Suprapubic skin (tissue), 4 donors: ENCODE results near the gene NTHL1. TPM values are rescaled to one million over a fixed set of nuclear protein-coding genes. Genes with fewer than 3 reads are reported as not detected.

ENCODE experiments used
- DNase-seq, 2 donors: peaks; one replicate each; pipeline ENCODE4 v3.0.0-alpha.2; 2019; ENCODE audit warnings: low spot score in 2 of 2
- H3K27ac ChIP-seq: fragments of 200-600 bp; sonication (generic); one replicate; pipeline ENCODE4 v1.5.1; 2019
- H3K27me3 ChIP-seq: fragments of 200-600 bp; sonication (generic); one replicate; pipeline ENCODE4 v1.5.1; 2019
- H3K36me3 ChIP-seq: fragments of 200-600 bp; sonication (generic); one replicate; pipeline ENCODE4 v1.5.1; 2019
- H3K4me1 ChIP-seq: fragments of 200-600 bp; sonication (generic); one replicate; pipeline ENCODE4 v1.5.1; 2019
- H3K4me3 ChIP-seq: fragments of 200-600 bp; sonication (generic); one replicate; pipeline ENCODE4 v1.5.1; 2019; ENCODE audit warnings: mild to moderate bottlenecking
- H3K9me3 ChIP-seq: fragments of 200-600 bp; sonication (generic); one replicate; pipeline ENCODE4 v1.5.1; 2019
- EP300 ChIP-seq: sonication (generic); formaldehyde crosslinking; IDR thresholded peaks from one replicate; pipeline ENCODE4 v1.6.1; 2017; ENCODE audit warnings: antibody characterized with exemption
- POLR2A ChIP-seq, 2 donors: fragments of 450-650 bp; IDR thresholded peaks; one replicate each; pipeline ENCODE4 v1.6.1; 2017; ENCODE audit warnings: antibody characterized with exemption in 2 of 2, mild to moderate bottlenecking in 2 of 2, moderate library complexity in 2 of 2
- POLR2AphosphoS5 ChIP-seq, 3 donors: sonication (generic); formaldehyde crosslinking; IDR thresholded peaks; one replicate each; pipeline ENCODE4 v1.6.1; 2017; ENCODE audit warnings: antibody characterized with exemption in 3 of 3
- WGBS: methylation state at CpG from one replicate; pipeline ENCODE4 v1.1.5; 2018; 5-methylcytosine and 5-hydroxymethylcytosine counted together
- total RNA-seq, 4 donors: library from RNA; depleted of rRNA; stranded (reverse); fragments of >200 nt; gene quantifications; one replicate each; pipeline ENCODE4 v1.1.0, GENCODE V29; 2016
- TF ChIP-seq, protein P1 (sequence below), 2 donors: fragments of 200-600 bp in 1 of 2; fragments of 450-650 bp in 1 of 2; sonication (generic) in 1 of 2; IDR thresholded peaks; one replicate each; pipeline ENCODE4 v1.5.1; 2016 to 2019; ENCODE audit warnings: antibody characterized with exemption in 2 of 2, mild to moderate bottlenecking in 1 of 2, moderate library complexity in 1 of 2

NTHL1 gene
- total RNA-seq, 4 donors from 2014 or later, result 15.9 to 40.5 (median 20.9) TPM

DNA sequence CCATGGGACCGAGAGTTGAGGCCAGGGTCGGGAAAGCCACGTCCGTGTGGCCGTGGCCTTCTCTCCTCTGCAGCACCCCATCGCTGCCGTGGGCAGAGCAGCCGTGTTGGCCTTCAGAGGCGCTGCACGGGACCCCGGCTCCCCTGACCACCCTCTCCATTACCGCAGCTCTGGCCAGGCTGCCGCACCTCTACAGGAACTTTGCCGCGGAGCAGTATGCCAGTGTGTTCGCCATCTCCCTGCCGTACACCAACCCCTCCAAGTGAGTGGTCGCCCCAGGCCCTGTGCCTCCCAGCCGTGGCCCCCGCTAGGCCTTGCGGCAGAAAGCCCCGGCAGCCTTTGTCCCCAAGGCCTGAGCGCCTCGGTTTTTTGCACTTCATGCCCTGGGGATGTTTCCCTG is 28.0 kb upstream of the NTHL1 start:
- 93% methylated on average over 16 of the region's 24 CpGs for WGBS
- TF ChIP-seq POLR2AphosphoS5 (IDR thresholded peaks at IDR 0.05) (no peak), EP300 (no peak), POLR2A (IDR thresholded peaks at IDR 0.05) (no peak)
- TF ChIP-seq, protein P1, sequence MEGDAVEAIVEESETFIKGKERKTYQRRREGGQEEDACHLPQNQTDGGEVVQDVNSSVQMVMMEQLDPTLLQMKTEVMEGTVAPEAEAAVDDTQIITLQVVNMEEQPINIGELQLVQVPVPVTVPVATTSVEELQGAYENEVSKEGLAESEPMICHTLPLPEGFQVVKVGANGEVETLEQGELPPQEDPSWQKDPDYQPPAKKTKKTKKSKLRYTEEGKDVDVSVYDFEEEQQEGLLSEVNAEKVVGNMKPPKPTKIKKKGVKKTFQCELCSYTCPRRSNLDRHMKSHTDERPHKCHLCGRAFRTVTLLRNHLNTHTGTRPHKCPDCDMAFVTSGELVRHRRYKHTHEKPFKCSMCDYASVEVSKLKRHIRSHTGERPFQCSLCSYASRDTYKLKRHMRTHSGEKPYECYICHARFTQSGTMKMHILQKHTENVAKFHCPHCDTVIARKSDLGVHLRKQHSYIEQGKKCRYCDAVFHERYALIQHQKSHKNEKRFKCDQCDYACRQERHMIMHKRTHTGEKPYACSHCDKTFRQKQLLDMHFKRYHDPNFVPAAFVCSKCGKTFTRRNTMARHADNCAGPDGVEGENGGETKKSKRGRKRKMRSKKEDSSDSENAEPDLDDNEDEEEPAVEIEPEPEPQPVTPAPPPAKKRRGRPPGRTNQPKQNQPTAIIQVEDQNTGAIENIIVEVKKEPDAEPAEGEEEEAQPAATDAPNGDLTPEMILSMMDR (IDR thresholded peaks at IDR 0.05), result no peak
- Histone ChIP-seq H3K4me3 (no peak overlapping the region), H3K27ac (no peak overlapping the region), H3K9me3 (no peaks in the 10 kb centered on the region), H3K36me3 (peaks cover 89% of the 10 kb centered on the region), H3K4me1 (peaks cover 8% of the 10 kb centered on the region), H3K27me3 (no peaks in the 10 kb centered on the region)
- DNase-seq, result no peak

DNA sequence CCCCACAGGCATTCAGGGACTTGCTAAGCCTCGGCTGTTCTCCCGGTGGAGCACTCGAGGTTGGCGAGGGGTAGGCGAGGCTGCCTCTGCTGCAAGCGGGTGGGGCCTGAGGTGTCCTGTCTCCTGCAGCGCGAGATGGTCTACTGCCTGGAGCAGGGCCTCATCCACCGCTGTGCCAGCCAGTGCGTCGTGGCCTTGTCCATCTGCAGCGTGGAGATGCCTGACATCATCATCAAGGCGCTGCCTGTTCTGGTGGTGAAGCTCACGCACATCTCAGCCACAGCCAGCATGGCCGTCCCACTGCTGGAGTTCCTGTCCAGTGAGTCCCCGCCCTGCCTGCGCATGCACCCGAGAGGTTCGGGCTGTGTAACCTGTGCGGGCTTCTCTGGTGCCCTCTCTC is 26.4 kb upstream of the NTHL1 start:
- WGBS, result no CpG with 5 or more reads among the region's 20 CpGs
- Histone ChIP-seq H3K4me1 (peaks cover 8% of the 10 kb centered on the region), H3K4me3 (no peak overlapping the region), H3K27me3 (no peaks in the 10 kb centered on the region), H3K27ac (no peak overlapping the region), H3K36me3 (peaks cover 86% of the 10 kb centered on the region), H3K9me3 (no peaks in the 10 kb centered on the region)
- TF ChIP-seq EP300 (no peak), POLR2A (IDR thresholded peaks at IDR 0.05) (no peak), POLR2AphosphoS5 (IDR thresholded peaks at IDR 0.05) (no peak)
- TF ChIP-seq, protein P1 (IDR thresholded peaks at IDR 0.05), result no peak
- DNase-seq, result no peak

DNA sequence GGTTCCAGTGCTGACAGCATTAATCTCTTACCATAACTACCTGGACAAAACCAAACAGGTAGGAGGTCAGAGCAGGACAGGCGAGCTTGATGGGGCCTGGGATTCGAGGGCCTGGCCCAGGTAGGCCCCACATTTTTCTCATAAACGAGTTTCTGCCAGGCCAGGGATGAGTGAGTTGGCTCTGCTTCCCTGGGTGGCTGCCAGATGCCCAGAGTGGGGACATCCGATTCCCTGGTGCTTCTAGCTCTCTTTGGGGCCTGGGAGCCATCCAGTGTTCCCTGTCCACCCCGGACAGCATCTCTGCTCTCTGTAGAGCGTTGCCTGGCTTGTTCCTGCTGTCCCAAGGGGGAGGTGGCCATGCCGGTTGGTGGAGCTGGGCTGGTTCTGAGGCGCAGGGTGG is 25.3 kb upstream of the NTHL1 start:
- Histone ChIP-seq H3K9me3 (no peaks in the 10 kb centered on the region), H3K27me3 (no peaks in the 10 kb centered on the region), H3K36me3 (peaks cover 93% of the 10 kb centered on the region), H3K27ac (no peak overlapping the region), H3K4me1 (no peaks in the 10 kb centered on the region), H3K4me3 (no peak overlapping the region)
- WGBS, result 85% methylated on average over 6 of the region's 8 CpGs
- TF ChIP-seq POLR2AphosphoS5 (IDR thresholded peaks at IDR 0.05) (no peak), POLR2A (IDR thresholded peaks at IDR 0.05) (no peak), EP300 (no peak)
- TF ChIP-seq, protein P1 (IDR thresholded peaks at IDR 0.05), result no peak
- no peak for DNase-seq

DNA sequence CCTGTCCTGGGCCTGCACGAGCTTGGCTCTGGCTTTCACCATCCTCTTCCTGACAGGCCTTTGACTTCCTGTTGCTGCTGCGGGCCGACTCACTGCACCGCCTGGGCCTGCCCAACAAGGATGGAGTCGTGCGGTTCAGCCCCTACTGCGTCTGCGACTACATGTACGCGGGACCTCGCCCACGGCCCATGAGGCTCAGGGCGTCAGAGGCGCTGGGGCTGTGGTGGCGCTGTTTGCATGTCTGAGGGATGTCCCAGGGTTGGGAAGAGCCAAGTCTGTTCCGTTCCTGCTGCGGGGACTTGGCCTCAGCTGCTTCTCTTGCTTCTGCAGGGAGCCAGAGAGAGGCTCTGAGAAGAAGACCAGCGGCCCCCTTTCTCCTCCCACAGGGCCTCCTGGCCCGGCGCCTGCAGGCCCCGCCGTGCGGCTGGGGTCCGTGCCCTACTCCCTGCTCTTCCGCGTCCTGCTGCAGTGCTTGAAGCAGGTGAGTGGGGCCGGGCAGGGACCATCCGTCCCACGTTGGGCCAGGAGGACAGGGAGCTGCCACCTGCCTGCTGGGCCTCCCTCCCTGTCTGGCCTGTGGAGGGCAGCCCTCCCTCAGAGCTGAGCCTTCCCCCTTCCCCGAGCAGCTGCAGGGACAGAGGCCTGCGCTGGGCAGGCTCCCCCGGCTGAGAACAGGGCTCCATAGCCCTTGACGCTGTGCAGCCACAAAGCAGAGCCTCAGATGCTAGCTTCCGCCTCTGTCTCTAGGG is 24.0 kb upstream of the NTHL1 start:
- TF ChIP-seq POLR2A (IDR thresholded peaks at IDR 0.05), result no peak
- no peak for TF ChIP-seq POLR2AphosphoS5 (IDR thresholded peaks at IDR 0.05)
- TF ChIP-seq, protein P1 (IDR thresholded peaks at IDR 0.05), result no peak
- no peak for TF ChIP-seq EP300
- Histone ChIP-seq H3K9me3 (no peaks in the 10 kb centered on the region), H3K27me3 (no peaks in the 10 kb centered on the region), H3K36me3 (peaks cover 88% of the 10 kb centered on the region), H3K27ac (no peak overlapping the region), H3K4me1 (no peaks in the 10 kb centered on the region), H3K4me3 (no peak overlapping the region)
- WGBS, result 100% methylated on average over 3 of the region's 34 CpGs
- no peak for DNase-seq

DNA sequence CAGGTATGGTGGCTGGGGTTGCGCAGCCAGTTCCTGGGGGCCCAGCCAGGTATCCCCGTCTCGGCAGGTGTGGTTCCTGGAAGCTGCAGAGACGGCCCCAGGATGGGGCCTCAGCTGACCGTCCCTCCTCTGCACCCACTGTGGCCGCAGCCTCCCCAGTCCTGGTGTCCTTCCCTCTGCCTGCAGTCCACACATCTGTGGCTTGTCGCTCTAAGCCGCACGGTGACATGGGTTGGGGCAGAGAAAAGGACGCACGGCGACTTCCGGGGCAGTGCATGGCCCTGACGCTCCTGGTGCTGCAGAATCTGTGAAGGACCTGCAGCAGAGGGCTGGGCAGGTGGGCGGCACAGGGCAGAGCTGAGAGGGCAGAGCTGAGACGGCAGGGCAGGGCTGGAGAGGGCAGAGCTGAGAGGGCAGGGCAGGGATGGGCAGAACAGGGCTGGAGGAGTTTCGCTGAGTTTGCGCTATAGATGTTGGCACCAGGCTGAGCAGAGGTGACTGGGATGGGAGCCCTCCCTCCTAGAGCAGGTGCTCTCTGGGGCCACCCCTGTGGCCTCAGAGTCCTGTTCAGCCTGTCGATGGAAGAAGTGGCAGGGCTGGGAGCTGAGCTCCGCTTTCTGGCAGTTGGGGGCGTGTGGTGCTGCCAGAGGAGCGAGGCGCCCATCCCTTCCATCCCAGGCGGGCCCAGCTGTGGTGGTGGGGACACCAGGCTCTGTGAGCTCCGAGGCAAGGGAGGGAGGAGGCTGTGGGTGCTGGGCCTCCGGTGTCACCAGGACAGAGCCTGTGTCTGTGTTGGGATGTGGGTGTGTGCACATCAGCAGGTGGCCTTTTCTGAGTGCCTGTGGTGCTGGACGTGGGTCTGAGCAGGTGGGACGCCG is 23.2 kb upstream of the NTHL1 start:
- Histone ChIP-seq H3K36me3 (peaks cover 86% of the 10 kb centered on the region), H3K4me1 (no peaks in the 10 kb centered on the region), H3K27ac (no peak overlapping the region), H3K27me3 (no peaks in the 10 kb centered on the region), H3K9me3 (no peaks in the 10 kb centered on the region), H3K4me3 (no peak overlapping the region)
- no peak for DNase-seq
- TF ChIP-seq, protein P1 (IDR thresholded peaks at IDR 0.05), result no peak
- 90% methylated on average over 6 of the region's 29 CpGs for WGBS
